B cell (primary cell): ENCODE data around the gene CCNT2. TPM values are rescaled to one million over a fixed set of nuclear protein-coding genes. Genes with fewer than 3 reads are reported as not detected.

Experiments used
- ATAC-seq: fragments of 200-7000 bp; cut with Tn5 transposase; one replicate; pipeline ENCODE4 v1.10.0; 2021; ENCODE audit warnings: low read depth, mild to moderate bottlenecking, moderate number of reproducible peaks, moderate library complexity
- CTCF ChIA-PET: fragments of 350-600 bp; sonication (Branson Sonifier 250); formaldehyde crosslinking; loops from one replicate; lab custom pipeline; 2021; ENCODE audit warnings: antibody characterized with exemption, inconsistent platforms; lab: Charles Lee
- POLR2A ChIA-PET: fragments of 350-600 bp; sonication (Branson Sonifier 250); formaldehyde crosslinking; loops from one replicate; lab custom pipeline; 2021; ENCODE audit warnings: antibody characterized with exemption; lab: Charles Lee
- DNase-seq: peaks from one replicate; pipeline ENCODE4 v3.0.0; 2013
- H2AFZ ChIP-seq: 2 replicates; pipeline ENCODE4 v1.6.1; 2012; ENCODE audit warnings: mild to moderate bottlenecking, low read depth, low read length; ENCODE audit not compliant: insufficient read depth, poor library complexity, severe bottlenecking
- H3K27ac ChIP-seq, 2 donors: 1 replicate in 1 of 2; 2 replicates in 1 of 2; pipeline ENCODE4 v1.5.1; 2012 to 2013; ENCODE audit warnings: low read length in 2 of 2, mild to moderate bottlenecking in 2 of 2, moderate library complexity in 1 of 2
- H3K27me3 ChIP-seq, 4 experiments: fragments of 200-600 bp in 1 of 4; sonication (generic) in 1 of 4; replicated peaks in 1 of 4; 1 replicate in 2 of 4; 2 replicates in 2 of 4; pipeline versions ENCODE4 v1.6.1 to v1.7.0; 2013 to 2016; ENCODE audit warnings: low read length in 3 of 4, mild to moderate bottlenecking in 2 of 4, mixed read lengths in 1 of 4, moderate library complexity in 1 of 4; ENCODE audit not compliant: insufficient read depth in 4 of 4, control insufficient read depth in 3 of 4; ENCODE audit errors: control extremely low read depth in 1 of 4
- H3K36me3 ChIP-seq, 2 experiments: replicated peaks in 1 of 2; 1 replicate in 1 of 2; 2 replicates in 1 of 2; pipeline versions ENCODE4 v1.6.1 to v1.7.1; 2013; ENCODE audit warnings: low read length in 1 of 2; ENCODE audit not compliant: insufficient read depth in 2 of 2, control insufficient read depth in 1 of 2; ENCODE audit errors: control extremely low read depth in 1 of 2, extremely low read depth in 1 of 2
- H3K4me1 ChIP-seq, 2 donors: fragments of 200-600 bp in 1 of 2; sonication (generic) in 1 of 2; 1 replicate in 1 of 2; 2 replicates in 1 of 2; pipeline versions ENCODE4 v1.5.1 to v1.6.1; 2013 to 2017; ENCODE audit warnings: low read length in 2 of 2; ENCODE audit not compliant: control insufficient read depth in 2 of 2, insufficient read depth in 2 of 2
- H3K4me2 ChIP-seq: replicated peaks from 2 replicates; pipeline ENCODE3; 2012; ENCODE audit warnings: mild to moderate bottlenecking, low read depth, low read length; ENCODE audit not compliant: poor library complexity, severe bottlenecking
- H3K4me3 ChIP-seq, 5 experiments: fragments of 200-600 bp in 1 of 5; sonication (generic) in 1 of 5; 1 replicate in 3 of 5; 2 replicates in 2 of 5; pipeline versions ENCODE4 v1.5.1 to v1.7.0; 2011 to 2016; ENCODE audit warnings: low read length in 4 of 5, mild to moderate bottlenecking in 4 of 5, low read depth in 2 of 5, control low read depth in 1 of 5, moderate library complexity in 1 of 5; ENCODE audit not compliant: insufficient read depth in 1 of 5; ENCODE audit errors: control extremely low read depth in 1 of 5, extremely low read depth in 1 of 5
- H3K79me2 ChIP-seq: fragments of 200-600 bp; sonication (generic); one replicate; pipeline ENCODE4 v1.6.0; 2016; ENCODE audit warnings: low read length; ENCODE audit not compliant: control insufficient read depth, insufficient read depth
- H3K9ac ChIP-seq: fragments of 200-600 bp; sonication (generic); 2 replicates; pipeline ENCODE4 v1.6.1; 2017; ENCODE audit warnings: mild to moderate bottlenecking, low read length, moderate library complexity
- H3K9me3 ChIP-seq, 3 donors: one replicate each; pipeline versions ENCODE4 v1.6.1 to v1.7.1; 2013; ENCODE audit warnings: low read length in 2 of 3; ENCODE audit not compliant: control insufficient read depth in 2 of 3, insufficient read depth in 1 of 3; ENCODE audit errors: control extremely low read depth in 1 of 3
- H4K20me1 ChIP-seq: 2 replicates; pipeline ENCODE4 v1.6.0; 2012; ENCODE audit warnings: mild to moderate bottlenecking, low read length; ENCODE audit not compliant: insufficient read depth, control insufficient read depth, poor library complexity, severe bottlenecking
- H3K27ac Mint-ChIP-seq: one replicate; pipeline ENCODE4 v1.8.0; 2021; ENCODE audit warnings: mixed read lengths
- H3K27me3 Mint-ChIP-seq: one replicate; pipeline ENCODE4 v1.8.0; 2021; ENCODE audit warnings: mixed read lengths
- H3K4me1 Mint-ChIP-seq: one replicate; pipeline ENCODE4 v1.8.0; 2021; ENCODE audit warnings: mixed read lengths
- H3K4me3 Mint-ChIP-seq: one replicate; pipeline ENCODE4 v1.8.0; 2021; ENCODE audit warnings: mixed read lengths
- H3K9me3 Mint-ChIP-seq: one replicate; pipeline ENCODE4 v1.8.0; 2022; ENCODE audit warnings: mixed read lengths; ENCODE audit not compliant: insufficient read depth
- CTCF ChIP-seq: fragments of 200-600 bp; IDR thresholded peaks from one replicate; pipeline ENCODE4 v1.8.0; 2022; ENCODE audit warnings: antibody characterized with exemption, mild to moderate bottlenecking
- EZH2 ChIP-seq: IDR thresholded peaks from 2 replicates; pipeline ENCODE4 v1.6.1; 2012; ENCODE audit warnings: borderline replicate concordance, low read depth, mild to moderate bottlenecking, moderate library complexity, low read length; ENCODE audit not compliant: insufficient read depth, poor library complexity, severe bottlenecking
- WGBS: methylation state at CpG from one replicate; pipeline ENCODE4 v1.1.5; 2013; ENCODE audit warnings: missing lambda C conversion rate; ENCODE audit not compliant: insufficient coverage; 5-methylcytosine and 5-hydroxymethylcytosine counted together
- intact Hi-C: fragments of 100-400 bp; cut with micrococcal nuclease; formaldehyde crosslinking; loops from one replicate; pipeline ENCODE4 v1.10.0; 2022
- polyA plus RNA-seq: library from polyadenylated mRNA; depleted of rRNA; stranded (reverse); fragments of >200 nt; gene quantifications from 2 replicates; pipeline ENCODE4 v1.2.3, GENCODE V29; 2012
- total RNA-seq, 2 donors: library from RNA; stranded (reverse); fragments of 120-200 nt in 1 of 2; gene quantifications; 1 replicate in 1 of 2; 2 replicates in 1 of 2; pipeline versions ENCODE4 v1.2.3 to v1.2.4, GENCODE V29; 2013 to 2022

CCNT2 gene
- total and polyA plus RNA-seq, 2 donors (not counting 1 experiment from before 2014, with no cell fraction given), result 17.4 to 86.7 TPM

GRCh38 chr2:134979221-134979620, 60.6 kb downstream of the CCNT2 start:
- H3K4me2 ChIP-seq, result no peak overlapping the region
- ATAC-seq (no peak), DNase-seq (no peak)
- H3K9me3 ChIP-seq, result peaks cover 3 to 15% (median 10%) of the 10 kb centered on the region in 3 donors
- TF ChIP-seq EZH2, result no peak
- Mint-ChIP-seq H3K27me3 (peaks cover 8% of the 10 kb centered on the region), H3K4me1 (no peaks in the 10 kb centered on the region), H3K9me3 (peaks cover 9% of the 10 kb centered on the region), H3K27ac (no peak overlapping the region), H3K4me3 (no peak overlapping the region)
- no peaks in the 10 kb centered on the region for H3K36me3 ChIP-seq
- intact Hi-C loops, result no loop called here
- no peak overlapping the region for H3K9ac ChIP-seq
- no peaks in the 10 kb centered on the region for H3K27me3 ChIP-seq
- no peak overlapping the region for H2AFZ ChIP-seq
- H3K27ac ChIP-seq, result no peak overlapping the region
- WGBS, result no CpG with 5 or more reads among the region's 4 CpGs
- ChIA-PET CTCF (interaction anchor here (0.6 to 0.7 kb wide), 3 partner anchors 260 to 825 kb away, joined by 3 to 5 read pairs (median 3); no protein-coding TSS in a partner anchor), POLR2A (no interaction called here)
- H3K4me1 ChIP-seq, result no peaks in the 10 kb centered on the region
- no peaks in the 10 kb centered on the region for H4K20me1 ChIP-seq
- no peaks in the 10 kb centered on the region for H3K79me2 ChIP-seq
- no peak overlapping the region for H3K4me3 ChIP-seq

- Mint-ChIP-seq H3K4me1 (no peaks in the 10 kb centered on the region), H3K9me3 (no peaks in the 10 kb centered on the region), H3K27me3 (peaks cover 6% of the 10 kb centered on the region), H3K4me3 (no peak overlapping the region), H3K27ac (no peak overlapping the region)
- intact Hi-C loops, result no loop called here
- ChIA-PET CTCF (no interaction called here), POLR2A (no interaction called here)
- Histone ChIP-seq H4K20me1 (no peaks in the 10 kb centered on the region), H3K36me3 (no peaks in the 10 kb centered on the region), H3K27ac (no peak overlapping the region), H3K9me3 (peaks cover 0 to 8% (median 0%) of the 10 kb centered on the region in 3 donors), H2AFZ (no peak overlapping the region), H3K4me1 (no peaks in the 10 kb centered on the region), H3K4me2 (no peak overlapping the region), H3K27me3 (no peaks in the 10 kb centered on the region), H3K9ac (no peak overlapping the region), H3K79me2 (no peaks in the 10 kb centered on the region), H3K4me3 (no peak overlapping the region)
- ATAC-seq, result no peak
- 100% methylated on average over 6 of the region's 7 CpGs for WGBS
- TF ChIP-seq CTCF (no peak), EZH2 (no peak)
- no peak for DNase-seq
Measured at GRCh38 chr2:134980639-134981038, 62.0 kb downstream of the CCNT2 start.
